Right kidney (tissue), 9 donors: Measurements from ENCODE around the gene GLRX5.

ENCODE experiments used
- DNase-seq: peaks from one replicate; pipeline ENCODE4 v3.0.0-alpha.2; 2016
- long read RNA-seq, 8 donors: transcript quantifications; one replicate each; lab custom pipeline, GENCODE V29; 2026

The GLRX5 gene
- long read RNA-seq, donor 1, transcript GLRX5-201 (2 exons, 1,564 nt): major isoform, 104 of 191 reads
- long read RNA-seq, donor 1, partial matches to known transcripts: 69 of 191 reads
- long read RNA-seq, donor 1, other reads (novel, unspliced or antisense): 18 of 191 reads
- long read RNA-seq, donor 2, transcript GLRX5-201 (2 exons, 1,564 nt): major isoform, 47 of 109 reads
- long read RNA-seq, donor 2, partial matches to known transcripts: 45 of 109 reads
- long read RNA-seq, donor 2, other reads (novel, unspliced or antisense): 17 of 109 reads
- long read RNA-seq, donor 3, transcript GLRX5-201 (2 exons, 1,564 nt): major isoform, 34 of 34 reads
- long read RNA-seq, donor 3, partial matches to known transcripts: 0 of 34 reads
- long read RNA-seq, donor 3, other reads (novel, unspliced or antisense): 0 of 34 reads
- long read RNA-seq, donor 4, transcript GLRX5-201 (2 exons, 1,564 nt): major isoform, 60 of 119 reads
- long read RNA-seq, donor 4, partial matches to known transcripts: 59 of 119 reads
- long read RNA-seq, donor 4, other reads (novel, unspliced or antisense): 0 of 119 reads
- long read RNA-seq, donor 5, transcript GLRX5-201 (2 exons, 1,564 nt): major isoform, 86 of 148 reads
- long read RNA-seq, donor 5, partial matches to known transcripts: 62 of 148 reads
- long read RNA-seq, donor 5, other reads (novel, unspliced or antisense): 0 of 148 reads
- long read RNA-seq, donor 6, transcript GLRX5-201 (2 exons, 1,564 nt): major isoform, 58 of 128 reads
- long read RNA-seq, donor 6, partial matches to known transcripts: 57 of 128 reads
- long read RNA-seq, donor 6, other reads (novel, unspliced or antisense): 13 of 128 reads
- long read RNA-seq, donor 7: 0 reads
- long read RNA-seq, donor 8, transcript GLRX5-201 (2 exons, 1,564 nt): major isoform, 56 of 56 reads
- long read RNA-seq, donor 8, partial matches to known transcripts: 0 of 56 reads
- long read RNA-seq, donor 8, other reads (novel, unspliced or antisense): 0 of 56 reads

- DNase-seq: peak; percentile 94
Measured at GRCh38 chr14:95534299-95535225, at the start of gene GLRX5. Gene GLRX5, plus strand, starts transcription at chr14:95535050. Its CDS starts 40 bp downstream, at chr14:95535090.

- DNase-seq: no peak
Measured at GRCh38 chr14:95485222-95485819, 49.5 kb upstream of the GLRX5 start.

- DNase-seq: no peak
Measured at GRCh38 chr14:95486875-95487668, 47.8 kb upstream of the GLRX5 start.

DNA sequence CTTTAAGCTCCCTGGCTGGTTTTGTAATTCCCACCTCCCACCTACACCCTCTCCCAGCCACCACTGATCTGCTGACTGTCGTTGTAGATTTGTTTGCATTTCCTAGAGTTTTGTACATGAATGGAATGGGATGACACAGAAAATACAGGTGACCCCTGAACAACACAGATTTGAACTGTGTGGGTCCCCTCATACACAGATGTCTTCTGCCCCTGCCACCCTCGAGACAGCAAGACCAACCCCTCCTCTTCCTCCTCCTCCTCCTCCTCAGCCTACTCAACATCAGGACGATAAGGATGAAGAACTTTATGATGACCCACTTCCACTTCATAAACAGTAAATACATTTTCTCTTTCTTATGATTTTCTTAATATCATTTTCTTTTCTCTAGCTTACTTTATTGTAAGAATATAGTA is 47.2 kb upstream of the GLRX5 start:
- no peak for DNase-seq

DNA sequence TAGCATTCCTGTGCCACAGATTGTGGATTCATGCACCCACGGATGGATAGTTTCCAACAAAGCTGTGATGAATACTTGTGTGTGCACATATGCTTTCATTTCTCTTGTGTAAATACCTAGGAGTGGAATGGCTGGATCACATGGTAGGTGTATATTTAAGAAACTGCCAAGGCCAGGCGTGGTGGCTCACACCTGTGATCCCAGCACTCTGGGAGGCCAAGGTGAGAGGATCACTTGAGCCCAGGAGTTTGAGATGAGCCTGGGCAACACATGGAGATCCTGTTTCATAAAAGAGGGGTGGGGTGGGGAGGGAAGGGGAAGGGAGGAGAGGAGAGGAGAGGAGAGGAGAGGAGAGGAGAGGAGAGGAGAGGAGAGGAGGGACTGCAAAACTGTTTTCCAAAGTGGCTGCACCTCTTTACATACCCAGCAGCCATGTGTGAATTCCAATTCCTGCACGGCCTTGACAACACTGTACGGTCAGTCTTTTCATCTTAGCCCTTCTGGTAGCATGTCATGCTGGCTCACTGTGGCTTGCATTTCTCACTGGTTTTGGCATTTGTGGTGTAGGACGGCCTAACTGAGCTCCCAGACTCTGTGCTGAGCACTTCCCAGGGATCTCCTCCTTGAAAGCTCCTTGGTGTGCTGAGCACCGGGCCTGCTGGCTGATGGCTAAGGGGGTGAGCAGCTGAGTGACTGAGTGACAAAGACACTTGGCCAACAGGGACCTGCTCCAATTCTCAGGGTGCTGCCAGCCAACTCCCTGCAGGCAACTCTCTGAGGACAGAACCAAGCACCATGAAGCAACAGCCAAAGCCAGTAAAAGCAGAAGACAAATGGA is 46.3 kb upstream of the GLRX5 start:
- no peak for DNase-seq

DNA sequence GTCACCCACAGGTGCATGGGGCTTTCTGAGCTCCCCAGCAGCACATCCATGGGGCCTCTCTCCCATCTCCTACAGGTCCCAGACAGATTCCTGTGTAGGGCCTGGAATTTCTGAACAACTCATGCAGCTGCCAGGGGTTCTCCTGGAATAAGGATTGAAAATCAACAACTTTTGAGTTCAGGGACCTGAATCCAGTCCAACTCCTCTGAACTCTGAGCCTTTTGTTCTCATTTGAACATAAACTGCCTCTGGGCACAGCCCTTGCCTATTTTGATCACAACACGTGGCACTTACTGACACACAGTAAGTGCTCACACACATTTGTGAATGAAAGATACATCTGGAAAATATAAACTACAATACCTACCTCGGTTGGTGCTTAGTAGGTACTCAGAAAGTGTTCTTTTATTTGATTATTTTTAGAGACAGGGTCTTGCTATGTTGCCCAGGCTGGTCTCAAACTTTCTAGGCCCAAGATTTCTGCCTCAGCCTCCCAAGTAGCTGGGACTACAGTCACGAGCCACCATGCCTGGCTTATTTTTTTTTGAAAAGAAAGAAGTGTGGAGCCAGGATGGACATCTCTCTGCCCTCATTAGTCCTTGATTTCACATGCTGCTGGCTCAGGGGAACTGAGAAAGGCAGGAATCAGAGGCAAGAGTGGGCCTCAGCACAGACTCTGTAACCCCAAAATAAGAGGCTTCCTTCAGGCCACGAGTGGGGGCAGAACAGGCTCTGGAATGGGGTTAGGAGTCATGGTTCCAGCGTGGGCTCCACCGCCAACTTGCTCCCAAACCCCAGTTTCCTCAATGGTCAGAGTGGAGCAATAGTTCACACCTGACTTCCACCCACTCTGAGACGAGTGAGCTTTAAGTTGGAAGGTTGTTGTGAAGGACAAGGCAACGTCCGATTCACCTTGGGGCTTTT is 45.4 kb upstream of the GLRX5 start:
- DNase-seq: no peak

GRCh38 chr14:95490138-95490509 is 44.7 kb upstream of the GLRX5 start:
- no peak for DNase-seq

- DNase-seq: no peak
Measured at GRCh38 chr14:95490727-95491451, 44.0 kb upstream of the GLRX5 start.

GRCh38 chr14:95491936-95492608 is 42.8 kb upstream of the GLRX5 start:
- no peak for DNase-seq

- DNase-seq: no peak
Measured at GRCh38 chr14:95493503-95493902, 41.3 kb upstream of the GLRX5 start.

DNA sequence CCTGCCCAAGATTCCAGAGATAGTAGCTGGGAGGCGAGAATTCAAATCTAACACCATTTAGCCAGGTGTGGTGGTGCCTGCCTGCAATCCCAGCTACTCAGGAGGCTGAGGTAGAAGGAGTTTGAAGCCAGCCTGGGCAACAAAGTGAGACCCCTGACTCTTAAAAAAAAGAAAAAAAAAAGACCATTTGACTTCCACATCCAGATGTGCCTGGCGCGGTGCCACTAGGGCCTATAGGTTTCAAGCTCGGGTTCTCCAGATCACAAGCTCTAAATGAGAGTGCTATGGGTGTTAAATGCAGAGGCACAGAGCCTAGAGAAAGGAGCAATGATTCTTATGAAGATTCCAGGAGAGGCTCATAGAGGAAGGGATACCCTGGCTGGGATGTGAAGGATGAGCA is 40.9 kb upstream of the GLRX5 start:
- DNase-seq: no peak

DNA sequence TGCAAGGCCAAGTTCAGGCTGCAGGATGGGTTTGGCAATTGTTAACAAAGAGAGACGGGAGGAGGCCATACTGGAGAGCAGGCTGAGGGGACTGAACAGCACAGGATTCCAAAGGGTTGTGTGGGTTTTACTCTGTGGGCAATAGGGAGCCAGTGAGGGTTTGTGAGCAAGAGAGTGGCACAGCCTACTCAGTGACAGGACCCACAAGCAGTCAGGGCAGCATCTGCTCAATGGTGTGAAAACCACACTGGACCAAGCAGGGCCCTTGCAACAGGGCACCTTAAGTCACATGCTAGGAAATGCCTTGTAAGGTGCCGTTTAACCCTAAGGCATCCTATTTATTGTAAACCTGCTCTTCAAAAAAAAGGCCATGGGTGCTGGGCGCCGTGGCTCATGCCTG is 40.4 kb upstream of the GLRX5 start:
- no peak for DNase-seq

DNA sequence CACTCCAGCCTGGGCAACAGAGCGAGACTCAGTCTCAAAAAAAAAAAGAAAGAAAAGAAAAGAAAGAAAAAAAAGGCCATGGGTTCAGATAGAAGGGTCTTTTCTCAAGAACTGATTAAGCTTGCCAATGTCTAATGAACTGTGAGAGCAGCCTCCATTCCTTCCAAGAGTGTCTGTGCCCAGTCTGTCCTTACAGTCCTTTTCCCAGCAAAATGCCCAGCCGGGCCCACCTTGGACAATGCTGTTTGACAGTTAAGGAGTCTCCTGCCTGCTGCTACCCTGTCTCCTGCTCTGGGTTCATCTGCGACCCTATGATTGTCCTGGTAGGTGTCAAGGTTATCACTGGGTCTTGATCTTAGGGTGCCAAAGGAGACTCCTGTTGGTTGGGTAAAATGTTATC is 39.8 kb upstream of the GLRX5 start:
- no peak for DNase-seq

- no peak for DNase-seq
Measured at GRCh38 chr14:95495538-95496025, 39.3 kb upstream of the GLRX5 start.

- no peak for DNase-seq
Measured at GRCh38 chr14:95496111-95496681, 38.7 kb upstream of the GLRX5 start.

- DNase-seq: no peak
Measured at GRCh38 chr14:95496690-95497259, 38.1 kb upstream of the GLRX5 start.
